DOHH2 (cell line): ENCODE data around the gene GALNT9.

Experiments used
- H3F3A ChIP-seq: fragments of 200-600 bp; sonication (generic), shearing (Covaris generic); 2 replicates; pipeline ENCODE4 v1.6.0; 2016; ENCODE audit warnings: antibody characterized with exemption, mild to moderate bottlenecking; ENCODE audit not compliant: control insufficient read depth, insufficient read depth
- H3K27ac ChIP-seq: fragments of 200-600 bp; sonication (generic); 2 replicates; pipeline ENCODE4 v1.5.1; 2014; ENCODE audit warnings: low read depth, mild to moderate bottlenecking, low read length, moderate library complexity
- H3K27me3 ChIP-seq: fragments of 200-600 bp; sonication (generic); 2 replicates; pipeline ENCODE4 v1.6.1; 2014; ENCODE audit warnings: mild to moderate bottlenecking, low read length, mixed read lengths; ENCODE audit not compliant: control insufficient read depth
- H3K36me3 ChIP-seq: fragments of 200-600 bp; sonication (generic); 2 replicates; pipeline ENCODE4 v1.6.1; 2014; ENCODE audit warnings: mild to moderate bottlenecking, low read length, moderate library complexity, mixed read lengths; ENCODE audit not compliant: control insufficient read depth
- H3K4me1 ChIP-seq: fragments of 200-600 bp; sonication (generic); 2 replicates; pipeline ENCODE4 v1.6.1; 2014; ENCODE audit warnings: mild to moderate bottlenecking, low read length, mixed read lengths; ENCODE audit not compliant: control insufficient read depth
- H3K4me2 ChIP-seq: fragments of 200-600 bp; sonication (generic); 2 replicates; pipeline ENCODE4 v1.6.0; 2014; ENCODE audit warnings: mild to moderate bottlenecking, low read length, moderate library complexity
- H3K4me3 ChIP-seq: fragments of 200-600 bp; sonication (generic); 2 replicates; pipeline ENCODE4 v1.5.1; 2014; ENCODE audit warnings: mild to moderate bottlenecking, low read length, mixed read lengths
- H3K79me2 ChIP-seq: fragments of 200-600 bp; sonication (generic); 2 replicates; pipeline ENCODE4 v1.6.1; 2014; ENCODE audit warnings: mild to moderate bottlenecking, low read length, mixed read lengths; ENCODE audit not compliant: control insufficient read depth
- H3K9me2 ChIP-seq: fragments of 200-600 bp; sonication (generic); replicated peaks from 2 replicates; pipeline ENCODE4 v1.6.1; 2014; ENCODE audit warnings: mild to moderate bottlenecking, low read length, mixed read lengths; ENCODE audit not compliant: control insufficient read depth
- H3K9me3 ChIP-seq: fragments of 200-600 bp; sonication (generic); 2 replicates; pipeline ENCODE4 v1.6.1; 2014; ENCODE audit warnings: antibody characterized with exemption, low read length, mixed read lengths; ENCODE audit not compliant: control insufficient read depth, insufficient read depth
- H4K20me1 ChIP-seq: fragments of 200-600 bp; sonication (generic); 2 replicates; pipeline ENCODE4 v1.6.0; 2014; ENCODE audit warnings: low read depth, mild to moderate bottlenecking, antibody characterized with exemption, low read length, moderate library complexity; ENCODE audit not compliant: control insufficient read depth, insufficient read depth
- EZH2phosphoT487 ChIP-seq: fragments of 200-600 bp; sonication (generic); IDR thresholded peaks from 2 replicates; pipeline ENCODE4 v1.6.1; 2017; ENCODE audit warnings: borderline replicate concordance, mild to moderate bottlenecking, antibody characterized with exemption, low read length, moderate library complexity, mixed read lengths
- TF ChIP-seq, protein P1 (sequence below): fragments of 200-600 bp; sonication (generic); IDR thresholded peaks from one replicate; pipeline ENCODE4 v1.5.1; 2014; ENCODE audit warnings: antibody characterized with exemption, mild to moderate bottlenecking, low read depth, low read length; ENCODE audit not compliant: poor library complexity, severe bottlenecking

Gene GALNT9

DNA sequence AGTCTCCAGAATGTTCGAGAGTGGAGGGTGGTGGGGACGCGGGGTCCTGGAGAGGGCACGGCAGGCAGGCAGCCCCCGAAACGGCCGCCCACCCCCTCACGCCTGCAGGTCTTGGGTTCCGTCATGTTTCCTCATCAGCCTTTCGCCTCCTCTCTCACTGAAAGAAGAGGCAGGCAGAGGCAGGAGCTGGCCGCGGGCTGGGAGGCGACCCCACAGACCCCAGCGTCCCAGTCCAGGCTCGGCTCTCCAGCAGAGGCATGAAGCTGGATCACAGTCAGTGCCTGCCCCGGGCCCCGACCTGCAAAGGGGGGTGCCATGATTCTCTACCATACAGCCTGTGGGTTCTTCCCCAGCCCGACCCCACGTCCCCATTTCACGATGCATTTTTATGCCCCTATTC is 13.4 kb downstream of the GALNT9 start:
- TF ChIP-seq, protein P1, sequence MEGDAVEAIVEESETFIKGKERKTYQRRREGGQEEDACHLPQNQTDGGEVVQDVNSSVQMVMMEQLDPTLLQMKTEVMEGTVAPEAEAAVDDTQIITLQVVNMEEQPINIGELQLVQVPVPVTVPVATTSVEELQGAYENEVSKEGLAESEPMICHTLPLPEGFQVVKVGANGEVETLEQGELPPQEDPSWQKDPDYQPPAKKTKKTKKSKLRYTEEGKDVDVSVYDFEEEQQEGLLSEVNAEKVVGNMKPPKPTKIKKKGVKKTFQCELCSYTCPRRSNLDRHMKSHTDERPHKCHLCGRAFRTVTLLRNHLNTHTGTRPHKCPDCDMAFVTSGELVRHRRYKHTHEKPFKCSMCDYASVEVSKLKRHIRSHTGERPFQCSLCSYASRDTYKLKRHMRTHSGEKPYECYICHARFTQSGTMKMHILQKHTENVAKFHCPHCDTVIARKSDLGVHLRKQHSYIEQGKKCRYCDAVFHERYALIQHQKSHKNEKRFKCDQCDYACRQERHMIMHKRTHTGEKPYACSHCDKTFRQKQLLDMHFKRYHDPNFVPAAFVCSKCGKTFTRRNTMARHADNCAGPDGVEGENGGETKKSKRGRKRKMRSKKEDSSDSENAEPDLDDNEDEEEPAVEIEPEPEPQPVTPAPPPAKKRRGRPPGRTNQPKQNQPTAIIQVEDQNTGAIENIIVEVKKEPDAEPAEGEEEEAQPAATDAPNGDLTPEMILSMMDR = no peak
- no peak for TF ChIP-seq EZH2phosphoT487
- H3F3A ChIP-seq = no peaks in the 10 kb centered on the region
- peaks cover 4% of the 10 kb centered on the region; the same call in 1 of the 2 replicates for H3K9me3 ChIP-seq
- no peaks in the 10 kb centered on the region for H3K36me3 ChIP-seq
- no peak overlapping the region for H3K4me2 ChIP-seq
- no peaks in the 10 kb centered on the region for H4K20me1 ChIP-seq
- no peaks in the 10 kb centered on the region for H3K79me2 ChIP-seq
- no peak overlapping the region for H3K4me3 ChIP-seq
- no peaks in the 10 kb centered on the region for H3K4me1 ChIP-seq
- H3K9me2 ChIP-seq = no peaks in the 10 kb centered on the region
- no peak overlapping the region for H3K27ac ChIP-seq
- H3K27me3 ChIP-seq = no peaks in the 10 kb centered on the region

DNA sequence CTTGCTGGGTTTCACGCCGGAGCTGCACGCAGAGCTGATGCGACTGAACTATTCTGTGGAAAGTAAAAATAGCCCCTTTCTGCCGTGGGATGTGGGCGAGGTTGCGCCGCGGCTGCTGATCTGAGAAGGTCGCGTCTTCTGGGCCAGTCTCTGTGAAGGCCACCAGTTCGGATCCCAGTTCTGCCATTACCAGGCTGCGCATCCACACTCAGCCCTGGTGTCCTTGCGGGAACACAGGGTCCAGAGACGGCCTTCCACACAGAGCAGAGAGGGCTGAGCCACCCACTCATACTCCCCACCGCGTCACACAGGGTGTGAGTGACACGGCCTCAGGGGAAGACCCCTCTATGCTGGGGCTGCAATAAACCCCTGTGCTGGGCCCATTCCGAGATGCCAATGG is 13.9 kb downstream of the GALNT9 start:
- H3K9me2 ChIP-seq = no peaks in the 10 kb centered on the region
- H3K36me3 ChIP-seq = no peaks in the 10 kb centered on the region
- H3F3A ChIP-seq = no peaks in the 10 kb centered on the region
- H3K27ac ChIP-seq = no peak overlapping the region
- no peaks in the 10 kb centered on the region for H3K79me2 ChIP-seq
- no peaks in the 10 kb centered on the region for H3K27me3 ChIP-seq
- H3K4me3 ChIP-seq = no peak overlapping the region
- H3K4me2 ChIP-seq = no peak overlapping the region
- H3K9me3 ChIP-seq = peaks cover 4% of the 10 kb centered on the region; the same call in 1 of the 2 replicates
- TF ChIP-seq, protein P1 = no peak
- no peak for TF ChIP-seq EZH2phosphoT487
- no peaks in the 10 kb centered on the region for H3K4me1 ChIP-seq
- no peaks in the 10 kb centered on the region for H4K20me1 ChIP-seq

DNA sequence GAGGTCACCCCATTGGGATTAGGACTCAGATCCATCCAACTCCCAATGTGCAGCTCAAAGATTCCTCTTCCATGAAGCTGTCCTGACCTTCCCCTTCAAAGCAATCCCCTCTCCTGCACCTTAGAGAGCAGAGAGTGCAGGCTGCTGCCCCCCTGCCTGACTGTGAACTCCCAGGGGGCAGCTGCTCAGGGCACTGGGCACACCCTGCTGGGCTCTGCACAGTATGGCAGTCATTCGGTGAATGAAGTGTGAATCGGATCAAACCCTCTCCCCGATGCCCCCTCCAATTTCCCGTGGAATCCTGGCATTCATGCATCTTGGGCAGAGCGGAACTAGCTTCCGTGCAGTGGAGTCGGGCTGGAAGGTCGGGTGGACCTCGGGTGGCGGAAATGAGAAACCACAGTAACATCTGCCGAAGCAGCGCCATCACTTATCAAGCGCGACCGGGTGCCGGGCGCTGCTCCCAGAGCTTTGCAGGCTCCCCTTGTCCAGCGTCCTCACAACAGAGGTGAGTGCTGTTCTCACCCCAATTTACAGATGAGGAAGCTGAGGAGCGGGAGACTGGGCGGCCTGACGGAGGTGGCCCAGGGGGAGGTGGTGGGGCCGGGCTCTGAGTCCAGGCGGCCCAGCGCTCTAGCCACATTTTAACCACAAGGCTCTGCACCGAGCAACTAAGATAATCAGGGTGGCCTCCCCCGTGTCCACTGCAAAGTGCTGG is 14.7 kb downstream of the GALNT9 start:
- Histone ChIP-seq H3K9me3 (peaks cover 4% of the 10 kb centered on the region; the same call in 1 of the 2 replicates), H3K4me1 (no peaks in the 10 kb centered on the region), H3K27me3 (no peaks in the 10 kb centered on the region), H3K4me3 (no peak overlapping the region), H4K20me1 (no peaks in the 10 kb centered on the region), H3K27ac (no peak overlapping the region), H3K4me2 (no peak overlapping the region), H3K9me2 (no peaks in the 10 kb centered on the region), H3F3A (no peaks in the 10 kb centered on the region), H3K79me2 (no peaks in the 10 kb centered on the region), H3K36me3 (no peaks in the 10 kb centered on the region)
- no peak for TF ChIP-seq EZH2phosphoT487
- TF ChIP-seq, protein P1 = no peak
